HG03469 (cell line): Measurements from ENCODE around the gene BMP2K.
"Not testable (repeated sequence)": the region's sequence is repeated elsewhere in the genome, so short reads cannot be mapped to it uniquely, and the experiment has no call there.

Source experiments
- ATAC-seq: cut with Tn5 transposase; IDR thresholded peaks from one replicate; pipeline ENCODE4 v1.9.1; 2021; ENCODE audit warnings: mild to moderate bottlenecking, moderate library complexity, moderate number of reproducible peaks; ENCODE audit not compliant: unreplicated experiment

Gene BMP2K

GRCh38 chr4:78846258-78846657, 70.1 kb downstream of the BMP2K start:
- no peak for ATAC-seq

DNA sequence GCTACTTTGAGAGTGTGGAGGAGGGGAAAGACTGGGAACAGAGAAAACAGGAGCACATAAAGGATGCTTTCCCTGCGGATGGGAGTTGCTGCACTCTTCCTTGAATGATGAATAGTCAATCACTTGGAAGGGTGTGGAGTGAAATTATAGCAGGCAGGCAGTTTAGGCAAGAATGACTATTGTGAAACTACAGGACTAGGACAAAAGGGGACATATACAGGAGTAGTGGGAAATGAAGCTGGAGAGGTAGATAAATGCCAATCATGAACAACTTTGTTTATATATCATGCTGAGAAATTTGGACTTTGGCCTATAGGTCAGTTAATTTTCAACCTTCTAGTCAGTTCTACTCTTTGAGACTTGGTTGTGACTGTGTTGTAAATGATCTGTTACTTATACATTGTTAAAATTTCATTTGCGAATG, 86.2 kb downstream of the BMP2K start:
- no peak for ATAC-seq

DNA sequence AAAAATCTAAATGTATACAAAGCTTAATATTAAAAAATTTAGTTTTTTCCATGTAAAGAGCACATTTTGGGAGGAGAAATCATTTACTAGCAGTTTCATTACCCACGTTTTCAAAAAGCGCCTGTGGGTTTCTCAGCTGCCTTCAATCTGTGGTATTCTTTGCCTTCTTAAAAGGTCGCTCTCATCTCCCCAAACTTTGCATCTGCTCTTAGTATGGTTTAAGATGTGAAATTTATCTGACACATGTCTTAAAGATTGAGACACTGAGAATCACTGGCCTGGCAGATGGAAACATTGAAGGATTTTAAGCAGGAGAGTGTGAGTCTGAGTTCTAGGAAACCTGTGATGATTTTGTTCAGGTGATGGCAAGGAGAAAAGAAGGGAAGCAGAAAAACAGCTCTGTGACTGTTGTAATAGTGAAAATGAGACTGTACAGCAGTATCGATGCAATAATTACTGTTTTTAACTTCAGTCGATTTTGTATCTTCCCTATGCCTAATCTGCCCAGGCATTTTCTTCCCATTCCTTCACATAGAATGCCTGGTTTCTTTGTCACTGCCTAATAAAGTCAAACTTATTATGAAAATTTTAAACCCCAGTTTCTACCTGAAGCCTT, 87.2 kb downstream of the BMP2K start:
- peak; percentile 49 for ATAC-seq

GRCh38 chr4:78863991-78864390, 87.8 kb downstream of the BMP2K start:
- ATAC-seq, result no peak

- ATAC-seq, result no peak
These were observed 88.4 kb downstream of the BMP2K start for GRCh38 chr4:78864405-78865024.

- ATAC-seq, result no peak
These were observed 89.3 kb downstream of the BMP2K start for GRCh38 chr4:78865451-78865850.

GRCh38 chr4:78868712-78869111, 92.6 kb downstream of the BMP2K start:
- not testable (repeated sequence) for ATAC-seq

GRCh38 chr4:78870056-78870455, 93.9 kb downstream of the BMP2K start:
- ATAC-seq, result no peak

- no peak for ATAC-seq
These were observed 100.6 kb downstream of the BMP2K start for GRCh38 chr4:78876568-78877320.

DNA sequence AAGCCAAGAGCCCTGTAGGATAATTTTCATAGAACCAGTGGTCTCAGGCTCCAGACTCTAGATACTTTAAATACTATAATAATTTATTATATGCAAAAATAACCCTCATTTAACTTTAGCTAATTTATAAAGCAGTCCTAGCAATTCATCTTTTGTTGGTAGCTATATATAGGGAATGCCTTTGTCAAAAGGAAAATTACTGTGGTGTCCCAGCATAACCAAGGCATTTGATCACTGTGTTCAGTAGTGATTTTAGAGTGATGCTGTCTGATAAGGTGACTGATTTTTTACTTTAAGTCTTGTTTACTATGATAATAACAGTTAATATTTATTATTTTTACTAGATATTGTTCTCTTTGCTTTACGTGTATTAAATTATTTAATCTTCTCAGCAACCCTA, 101.9 kb downstream of the BMP2K start:
- ATAC-seq, result no peak

GRCh38 chr4:78880874-78881492, 104.8 kb downstream of the BMP2K start:
- no peak for ATAC-seq

GRCh38 chr4:78885598-78885997, 109.4 kb downstream of the BMP2K start:
- ATAC-seq, result no peak

DNA sequence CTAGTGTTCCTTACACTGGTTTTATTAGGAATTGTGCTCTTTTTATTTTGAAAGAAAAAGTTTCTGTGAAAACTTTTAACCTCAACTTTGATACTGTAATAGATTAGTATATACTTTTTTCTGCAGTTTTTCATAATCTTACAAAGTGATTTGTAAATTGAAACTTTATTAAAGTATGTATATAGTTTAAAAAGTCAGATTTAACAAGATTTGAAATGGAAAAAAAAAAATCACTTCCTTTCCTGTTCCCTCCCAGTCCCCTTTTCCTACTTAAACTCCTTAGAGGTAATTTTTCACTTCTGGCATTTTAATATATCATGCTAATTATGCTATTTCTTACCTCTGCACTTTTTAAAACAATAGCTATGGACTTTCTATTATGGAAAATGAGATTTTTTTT, 113.8 kb downstream of the BMP2K start:
- ATAC-seq, result no peak

DNA sequence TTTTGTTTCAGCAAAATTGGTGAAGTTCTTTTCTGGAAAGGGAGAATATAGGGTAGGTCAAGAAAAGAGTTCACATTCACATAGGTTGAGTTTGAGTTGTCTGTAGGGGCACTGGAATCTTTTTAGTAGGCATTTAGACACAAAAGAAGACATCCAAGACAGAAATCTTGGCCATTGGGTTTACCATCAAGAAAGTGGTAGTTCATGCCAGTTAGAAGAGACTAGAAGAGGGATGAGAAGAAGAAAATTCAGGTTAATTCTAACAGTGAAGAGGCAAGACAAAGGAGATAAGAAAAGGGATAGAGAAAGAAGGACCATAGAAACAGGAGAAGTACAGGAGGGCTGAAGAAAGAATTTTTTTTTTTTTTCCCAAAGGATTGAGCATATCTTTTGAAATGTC, 123.2 kb downstream of the BMP2K start:
- no peak for ATAC-seq

- ATAC-seq, result no peak
These were observed 125.7 kb downstream of the BMP2K start for GRCh38 chr4:78901882-78902281.

GRCh38 chr4:78902298-78902697, 126.1 kb downstream of the BMP2K start:
- no peak for ATAC-seq

DNA sequence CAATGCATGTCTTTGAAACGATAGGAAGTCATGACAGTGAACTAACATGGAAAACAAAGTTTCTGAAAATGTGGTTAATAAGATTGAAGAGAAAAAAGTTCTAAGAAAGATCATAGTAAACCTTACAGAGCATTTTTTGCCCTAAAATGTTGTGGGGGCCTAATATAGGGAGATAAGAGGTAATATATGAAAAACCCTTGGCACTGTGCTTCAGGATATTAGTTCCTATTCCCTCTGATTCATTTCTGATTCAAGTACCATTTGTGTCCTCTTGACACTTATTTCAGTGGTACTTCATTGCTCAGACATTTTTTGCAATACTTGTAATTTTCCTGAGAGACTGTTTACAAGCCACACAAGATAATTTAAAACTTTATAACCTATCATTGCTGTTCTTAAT, 128.0 kb downstream of the BMP2K start:
- ATAC-seq, result no peak

DNA sequence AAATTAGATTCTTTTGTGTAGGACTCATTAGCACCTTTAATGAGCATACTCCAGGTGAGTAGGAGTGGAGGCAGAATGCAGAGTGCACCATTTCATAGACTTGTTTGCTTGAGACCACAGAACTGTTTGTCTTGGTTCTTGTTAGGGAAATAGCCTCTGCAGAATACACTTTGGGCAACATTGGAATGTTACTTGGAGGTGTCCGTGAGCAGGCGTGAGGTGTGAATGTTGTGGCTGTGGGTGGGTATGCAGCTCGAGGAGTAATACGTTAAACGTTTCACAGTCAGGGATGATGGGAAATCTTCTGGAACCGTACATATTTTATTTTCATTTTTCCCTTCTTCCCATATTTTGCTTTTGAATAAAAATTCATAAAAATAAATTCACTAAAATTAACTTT, 131.5 kb downstream of the BMP2K start:
- ATAC-seq, result no peak

GRCh38 chr4:78908974-78909373, 132.8 kb downstream of the BMP2K start:
- ATAC-seq, result not testable (repeated sequence)

DNA sequence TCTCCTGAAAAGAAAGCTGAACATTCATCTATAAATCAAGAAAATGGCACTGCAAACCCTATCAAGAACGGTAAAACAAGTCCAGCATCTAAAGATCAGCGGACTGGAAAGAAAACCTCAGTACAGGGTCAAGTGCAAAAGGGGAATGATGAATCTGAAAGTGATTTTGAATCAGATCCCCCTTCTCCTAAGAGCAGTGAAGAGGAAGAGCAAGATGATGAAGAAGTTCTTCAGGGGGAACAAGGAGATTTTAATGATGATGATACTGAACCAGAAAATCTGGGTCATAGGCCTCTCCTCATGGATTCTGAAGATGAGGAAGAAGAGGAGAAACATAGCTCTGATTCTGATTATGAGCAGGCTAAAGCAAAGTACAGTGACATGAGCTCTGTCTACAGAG, 134.5 kb downstream of the BMP2K start:
- ATAC-seq, result no peak

DNA sequence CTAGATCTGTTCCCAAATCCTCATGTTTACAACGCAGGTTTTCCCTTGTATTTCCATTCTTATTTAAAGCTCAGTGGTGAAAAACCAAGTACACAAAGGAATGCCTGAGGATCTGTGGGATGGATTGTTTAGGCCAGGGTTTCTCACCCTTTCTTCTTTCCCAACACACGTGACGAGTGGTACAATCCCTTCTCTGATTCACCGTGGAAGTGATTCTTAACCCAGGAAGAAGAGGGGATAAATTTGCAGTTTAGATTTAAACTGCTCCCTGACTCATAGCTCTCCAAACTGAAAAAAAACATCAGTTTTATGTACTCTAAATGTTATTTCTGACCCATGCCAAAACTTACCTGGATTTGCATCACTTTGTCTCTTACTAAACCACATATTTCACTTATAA, 146.1 kb downstream of the BMP2K start:
- no peak for ATAC-seq
